HG03196 (cell line): ENCODE results near the gene LAMC1.

Source experiments
- ATAC-seq: cut with Tn5 transposase; IDR thresholded peaks from one replicate; pipeline ENCODE4 v1.9.1; 2021; ENCODE audit not compliant: unreplicated experiment

Gene LAMC1

GRCh38 chr1:183023146-183023600 is at the start of gene LAMC1:
TSS of gene LAMC1 (plus strand) at chr1:183023420. CDS start at chr1:183023717, 297 bp downstream.
- ATAC-seq: peak; percentile 24

GRCh38 chr1:182974506-182975191 is 48.6 kb upstream of the LAMC1 start:
- ATAC-seq: no peak

GRCh38 chr1:182977480-182977879 is 45.7 kb upstream of the LAMC1 start:
- ATAC-seq: no peak

DNA sequence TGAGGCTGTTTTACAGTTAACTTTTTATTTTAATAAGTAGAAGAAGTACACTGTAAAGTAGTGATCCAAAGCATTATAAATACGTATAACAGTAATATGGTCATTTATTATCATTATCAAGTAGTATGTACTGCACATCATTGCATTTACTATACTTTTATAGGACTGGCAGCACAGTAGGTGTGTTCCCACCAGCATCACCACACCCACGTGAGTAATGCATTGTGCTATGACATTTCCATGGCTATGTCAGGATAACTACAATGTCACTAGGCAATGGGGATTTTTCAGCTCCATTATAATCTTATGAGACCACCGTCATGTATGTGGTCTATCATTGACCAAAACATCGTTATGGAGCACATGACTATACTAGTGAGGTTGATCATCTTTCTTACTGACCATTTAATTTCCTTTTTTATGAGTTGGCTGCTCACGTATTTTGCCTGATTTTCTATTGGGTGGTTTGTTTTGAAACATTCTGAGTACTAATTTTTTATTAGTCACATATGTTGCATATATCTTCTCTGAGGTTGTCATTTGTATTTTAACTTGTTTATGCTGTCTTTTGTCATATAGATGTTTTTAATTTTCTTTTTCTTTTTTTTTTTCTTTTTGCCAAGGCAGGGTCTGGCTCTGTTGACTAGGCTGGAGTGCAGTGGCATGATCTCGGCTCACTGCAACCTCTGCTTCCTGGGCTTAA is 44.9 kb upstream of the LAMC1 start:
- no peak for ATAC-seq

DNA sequence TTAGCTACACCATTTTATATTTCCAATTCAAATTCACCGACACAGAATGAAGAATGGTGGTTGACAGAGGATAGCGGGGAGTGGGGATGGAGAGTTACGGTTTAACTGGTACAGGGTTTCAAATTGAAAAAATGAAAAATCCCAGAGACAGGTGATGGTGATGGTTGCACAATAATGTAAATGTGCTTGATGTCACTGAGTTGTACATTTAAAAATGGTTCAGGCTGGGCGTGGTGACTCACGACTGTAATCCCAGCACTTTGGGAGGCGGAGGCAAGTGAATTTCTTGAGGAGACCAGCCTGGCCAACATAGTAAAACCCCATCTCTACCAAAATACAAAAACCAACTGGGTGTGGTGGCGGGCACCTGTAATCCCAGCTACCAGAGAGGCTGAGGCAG is 39.1 kb upstream of the LAMC1 start:
- ATAC-seq: no peak

DNA sequence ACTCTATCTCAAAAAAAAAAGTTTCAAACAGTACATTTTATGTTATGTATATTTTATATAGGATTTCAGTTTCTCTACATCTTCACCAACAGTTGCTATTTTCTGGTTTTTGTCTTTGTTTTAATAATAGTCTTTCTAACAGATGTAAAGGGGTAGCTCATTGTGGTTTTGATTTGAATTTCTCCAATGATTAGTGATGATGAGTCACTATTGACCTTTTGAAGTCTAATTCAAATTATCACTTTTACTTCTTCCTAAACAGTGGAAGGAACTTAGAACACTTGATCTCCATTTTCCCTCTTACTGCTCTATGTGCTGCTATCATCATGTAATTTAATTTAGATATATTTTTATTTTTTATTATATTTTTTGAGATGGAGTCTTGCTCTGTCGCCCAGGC is 38.6 kb upstream of the LAMC1 start:
- no peak for ATAC-seq

DNA sequence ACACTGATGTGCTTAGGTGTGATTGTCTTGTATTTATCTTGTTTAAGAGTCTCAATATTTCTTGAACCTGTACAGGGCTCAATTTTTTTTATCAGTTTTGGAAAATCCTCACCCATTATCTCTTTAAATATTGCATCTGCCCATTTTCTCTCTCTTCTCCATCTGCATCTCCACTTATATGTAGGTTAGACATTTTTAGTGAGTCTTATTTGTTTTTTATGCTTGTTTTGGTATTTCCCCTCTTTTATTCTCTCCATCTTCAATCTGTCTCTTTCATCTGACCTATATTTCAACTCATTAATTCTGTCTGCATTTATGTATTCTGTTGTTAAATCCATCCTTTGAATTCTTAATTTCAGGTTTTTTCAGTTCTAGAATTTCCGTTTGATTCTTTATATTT is 37.3 kb upstream of the LAMC1 start:
- no peak for ATAC-seq

DNA sequence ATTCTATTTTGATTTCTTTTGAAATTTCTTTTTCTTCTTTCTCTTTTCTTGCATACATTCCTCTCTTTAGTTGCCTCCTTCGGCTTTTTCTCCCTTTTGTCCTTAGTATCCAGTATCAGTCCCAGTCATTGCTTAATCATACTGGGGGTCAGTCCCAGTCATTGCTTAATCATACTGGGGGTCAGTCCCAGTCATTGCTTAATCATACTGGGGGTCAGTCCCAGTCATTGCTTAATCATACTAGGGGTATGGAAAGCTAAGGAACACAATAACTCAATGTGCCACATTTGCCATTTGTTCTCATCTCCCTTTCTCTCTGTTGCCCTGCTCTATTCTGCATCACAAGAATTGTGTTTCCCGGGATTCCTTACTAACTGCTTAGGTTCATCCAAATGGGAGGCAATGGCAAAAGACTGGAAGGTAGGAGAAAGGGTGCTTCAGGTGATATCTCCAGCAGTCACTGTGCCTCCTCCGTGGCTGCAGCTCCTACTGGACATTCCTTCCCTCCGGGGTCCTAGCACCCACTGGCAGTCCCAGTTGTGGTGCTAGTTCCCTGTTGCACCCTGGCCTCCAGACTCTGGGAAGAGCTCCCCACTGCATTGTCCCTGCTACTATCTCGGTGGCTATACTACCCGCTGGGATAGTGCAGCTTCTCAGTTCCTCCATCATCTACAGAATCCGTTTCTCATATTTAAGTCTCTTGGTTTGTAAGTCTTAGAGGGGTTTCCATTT is 32.6 kb upstream of the LAMC1 start:
- no peak for ATAC-seq

DNA sequence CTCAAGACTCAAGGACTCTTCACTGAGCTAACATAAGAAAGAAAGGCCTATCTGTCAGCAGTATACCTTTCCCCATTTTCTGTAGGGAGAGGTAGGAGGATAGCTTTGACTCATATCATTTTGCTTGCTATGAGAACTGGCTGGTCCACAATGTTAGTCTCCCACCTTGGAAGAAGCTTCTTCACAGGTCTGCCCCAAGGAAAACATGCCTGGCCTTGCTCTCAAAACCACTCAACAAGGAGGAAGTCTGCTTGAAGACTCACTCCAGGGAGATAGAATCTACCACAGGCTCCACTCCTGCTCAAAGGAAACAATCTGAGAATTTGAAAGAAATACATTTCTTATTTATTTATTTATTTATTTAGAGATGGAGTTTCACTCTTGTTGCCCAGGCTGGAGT is 29.5 kb upstream of the LAMC1 start:
- ATAC-seq: no peak

GRCh38 chr1:182995894-182996293 is 27.3 kb upstream of the LAMC1 start:
- ATAC-seq: no peak

- no peak for ATAC-seq
Measured at GRCh38 chr1:182996816-182997215, 26.4 kb upstream of the LAMC1 start.

- no peak for ATAC-seq
Measured at GRCh38 chr1:182998482-182998881, 24.7 kb upstream of the LAMC1 start.

GRCh38 chr1:183000167-183000962 is 22.9 kb upstream of the LAMC1 start:
- ATAC-seq: no peak

GRCh38 chr1:183002267-183002666 is 21.0 kb upstream of the LAMC1 start:
- no peak for ATAC-seq

GRCh38 chr1:183002797-183003196 is 20.4 kb upstream of the LAMC1 start:
- no peak for ATAC-seq

- no peak for ATAC-seq
Measured at GRCh38 chr1:183003203-183003602, 20.0 kb upstream of the LAMC1 start.

DNA sequence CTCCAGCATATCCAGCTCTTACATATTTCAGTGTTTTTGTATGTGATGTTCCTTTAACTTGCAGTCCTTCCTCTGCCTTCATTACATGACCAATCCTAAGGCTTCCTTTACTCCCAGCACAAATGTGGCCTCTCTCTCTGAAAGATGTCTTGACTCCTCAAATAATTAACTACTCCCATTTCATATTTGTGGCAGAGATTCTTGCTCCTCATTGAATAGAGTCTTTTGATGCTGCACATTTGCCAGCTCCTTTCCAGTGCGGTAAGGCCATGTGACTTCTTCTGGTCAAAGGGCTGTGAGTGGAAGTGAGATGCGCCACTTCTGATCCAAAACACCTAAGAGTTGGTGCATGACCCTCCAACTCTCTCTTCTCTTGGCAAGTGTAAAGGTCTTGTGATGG is 19.1 kb upstream of the LAMC1 start:
- ATAC-seq: no peak

- no peak for ATAC-seq
Measured at GRCh38 chr1:183011859-183012258, 11.4 kb upstream of the LAMC1 start.

DNA sequence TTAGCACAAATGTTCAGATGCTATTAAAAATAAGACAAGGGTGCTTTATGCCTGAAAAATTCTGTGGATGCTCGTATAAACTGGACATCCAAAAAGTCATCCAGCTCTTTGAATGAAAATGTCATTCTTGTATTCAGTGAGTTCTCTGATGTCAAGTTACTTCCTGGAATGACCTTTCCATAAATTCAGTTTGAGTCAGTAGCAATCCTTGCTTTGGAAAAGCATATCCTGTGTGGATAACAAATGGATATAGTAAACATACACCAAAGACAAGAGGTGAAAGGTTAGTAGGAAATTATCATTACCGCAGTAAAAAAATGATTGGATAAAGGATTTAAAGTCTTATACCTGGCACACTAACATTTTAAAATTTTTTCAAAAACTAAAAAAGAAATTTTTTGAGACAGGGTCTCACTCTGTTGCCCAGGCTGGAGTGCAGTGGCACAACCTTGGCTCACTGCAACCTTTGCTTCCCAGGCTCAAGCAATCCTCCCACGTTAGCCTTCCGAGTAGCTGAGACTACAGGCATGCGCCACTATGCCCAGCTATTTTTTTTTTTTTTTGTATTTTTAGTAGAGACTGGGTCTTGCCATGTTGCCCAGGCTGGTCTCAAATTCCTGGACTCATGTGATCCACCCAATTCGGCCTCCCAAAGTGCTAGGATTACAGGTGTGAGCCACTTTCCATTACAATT is 10.8 kb upstream of the LAMC1 start:
- no peak for ATAC-seq

GRCh38 chr1:183019139-183019740 is 4.0 kb upstream of the LAMC1 start:
- ATAC-seq: no peak
